Cortex of kidney (tissue), 1 donor: ENCODE measurements around the gene WWC1.
"Not testable (repeated sequence)": the region's sequence is repeated elsewhere in the genome, so short reads cannot be mapped to it uniquely, and the experiment has no call there.

Experiments
- DNase-seq: peaks from one replicate; lab custom pipeline; 2025; lab: John Stamatoyannopoulos, UW

Gene WWC1

DNA sequence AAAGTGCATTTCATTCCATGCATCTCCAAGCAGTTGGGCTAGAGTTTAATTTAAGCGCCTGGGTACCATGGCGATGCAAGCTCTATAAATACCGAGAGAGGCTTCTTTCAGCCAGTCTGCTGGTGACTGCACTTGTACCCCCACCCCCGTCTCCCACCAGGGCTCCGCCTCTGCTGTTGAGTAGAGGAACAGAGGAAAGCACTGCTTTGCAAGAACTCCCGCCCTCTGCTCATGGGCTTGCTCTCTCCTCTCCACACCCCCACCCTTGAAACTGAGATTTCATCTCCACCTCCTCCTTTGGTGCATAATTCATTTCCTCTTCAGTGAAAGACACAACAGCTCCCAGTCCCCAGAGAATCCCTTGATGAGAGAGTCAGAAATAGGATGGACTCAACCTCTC, 5.1 kb upstream of the WWC1 start:
- no peak for DNase-seq

DNA sequence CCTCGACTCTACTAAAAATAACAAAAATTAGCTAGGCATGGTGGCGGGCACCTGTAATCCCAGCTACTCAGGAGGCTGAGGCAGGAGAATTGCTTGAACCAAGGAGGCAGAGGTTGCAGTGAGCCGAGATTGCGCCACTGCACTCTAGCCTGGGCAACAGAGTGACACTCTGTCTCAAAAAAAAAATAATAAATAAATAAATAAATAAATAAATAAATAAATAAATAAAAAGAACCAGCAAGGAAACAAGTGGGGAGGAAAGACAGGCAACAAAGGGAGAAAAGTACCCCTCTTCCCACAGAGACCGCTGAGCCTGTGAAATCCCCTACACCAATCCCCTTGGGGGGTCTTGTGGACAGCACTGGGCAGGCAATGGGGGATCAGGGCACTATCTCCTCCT, 4.6 kb upstream of the WWC1 start:
- not testable (repeated sequence) for DNase-seq

DNA sequence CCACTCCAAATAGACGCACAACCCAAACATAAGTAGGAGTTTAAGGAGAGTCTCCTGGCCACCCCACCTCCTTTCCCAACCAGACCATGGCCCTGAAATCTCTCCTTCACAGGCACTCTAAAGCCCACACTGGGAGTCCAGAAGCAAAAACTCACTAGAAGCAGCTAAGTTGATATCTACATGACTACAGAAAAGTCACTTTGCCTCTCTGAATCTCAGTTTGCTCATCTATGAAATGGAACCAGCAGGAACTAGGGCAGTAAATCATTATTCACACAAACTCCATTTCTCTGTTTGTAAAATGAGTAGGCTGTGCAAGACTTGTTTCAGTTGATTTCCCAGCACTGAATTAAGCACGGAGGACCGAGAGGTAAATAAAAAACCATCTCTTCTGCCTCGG, 4.1 kb upstream of the WWC1 start:
- DNase-seq = no peak

DNA sequence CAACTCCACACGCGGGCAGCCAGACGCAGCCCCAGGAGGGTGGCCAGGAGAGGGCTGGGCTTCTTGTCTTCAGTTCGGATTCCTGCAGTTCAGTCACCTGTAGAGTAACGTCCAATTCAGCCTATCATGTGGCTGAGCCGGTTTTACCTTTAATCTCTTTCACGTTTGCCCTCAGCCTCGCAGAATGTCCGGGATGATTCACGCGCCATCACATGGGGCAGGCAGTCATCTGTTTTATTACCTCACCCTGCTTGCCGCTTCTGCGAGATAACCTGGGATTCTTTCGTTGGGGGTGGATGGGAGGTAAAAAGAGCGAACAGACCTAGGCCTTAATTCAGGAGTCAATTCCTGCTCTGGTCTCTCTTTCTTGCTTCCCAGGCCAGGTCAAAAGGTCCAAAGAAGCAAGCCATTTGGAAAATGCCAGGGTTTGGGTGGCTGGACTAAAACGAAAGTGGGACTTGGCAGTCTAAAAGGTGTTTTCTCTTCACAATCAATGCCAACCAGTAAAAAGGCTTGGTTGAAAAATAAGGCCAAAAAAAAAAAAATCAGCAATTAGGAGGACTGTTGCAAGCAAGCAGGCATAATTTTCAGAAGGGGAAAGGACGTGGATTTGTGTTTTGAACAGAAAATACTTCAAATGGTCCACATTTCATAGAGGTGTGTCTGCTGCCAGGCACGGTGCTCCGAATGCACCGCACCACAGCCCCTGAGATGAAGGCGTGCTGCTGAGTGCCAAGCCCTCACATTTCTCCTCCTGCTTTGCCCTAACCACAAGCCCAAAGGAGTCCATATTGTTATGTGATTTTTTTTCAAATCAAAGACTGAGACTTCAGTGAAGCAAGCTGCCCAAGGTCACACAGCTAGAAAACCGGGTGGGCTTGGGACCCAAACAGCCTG, 2.8 kb upstream of the WWC1 start:
- DNase-seq = no peak

DNA sequence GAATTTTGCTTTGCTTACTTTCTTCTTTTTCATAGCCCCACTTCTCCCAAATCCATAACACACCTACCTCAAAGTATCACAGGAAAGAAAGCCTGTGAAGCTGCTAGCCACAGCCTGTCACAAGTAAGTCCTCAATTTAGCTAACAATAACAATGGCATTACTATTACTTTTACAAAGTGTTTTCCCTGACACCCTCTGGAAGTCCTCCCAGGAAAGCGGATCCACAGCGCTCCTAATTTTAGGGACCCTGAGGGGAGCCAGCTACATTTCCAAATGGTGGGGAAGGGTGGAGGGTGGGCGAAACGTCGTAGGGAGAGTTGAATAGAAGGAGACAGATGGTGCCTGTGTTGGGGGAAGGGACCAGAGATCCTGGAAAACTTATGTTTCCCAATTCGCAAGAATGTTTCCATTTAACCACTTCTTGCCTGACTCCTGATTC, 523 bp upstream of the WWC1 start:
- DNase-seq = no peak

DNA sequence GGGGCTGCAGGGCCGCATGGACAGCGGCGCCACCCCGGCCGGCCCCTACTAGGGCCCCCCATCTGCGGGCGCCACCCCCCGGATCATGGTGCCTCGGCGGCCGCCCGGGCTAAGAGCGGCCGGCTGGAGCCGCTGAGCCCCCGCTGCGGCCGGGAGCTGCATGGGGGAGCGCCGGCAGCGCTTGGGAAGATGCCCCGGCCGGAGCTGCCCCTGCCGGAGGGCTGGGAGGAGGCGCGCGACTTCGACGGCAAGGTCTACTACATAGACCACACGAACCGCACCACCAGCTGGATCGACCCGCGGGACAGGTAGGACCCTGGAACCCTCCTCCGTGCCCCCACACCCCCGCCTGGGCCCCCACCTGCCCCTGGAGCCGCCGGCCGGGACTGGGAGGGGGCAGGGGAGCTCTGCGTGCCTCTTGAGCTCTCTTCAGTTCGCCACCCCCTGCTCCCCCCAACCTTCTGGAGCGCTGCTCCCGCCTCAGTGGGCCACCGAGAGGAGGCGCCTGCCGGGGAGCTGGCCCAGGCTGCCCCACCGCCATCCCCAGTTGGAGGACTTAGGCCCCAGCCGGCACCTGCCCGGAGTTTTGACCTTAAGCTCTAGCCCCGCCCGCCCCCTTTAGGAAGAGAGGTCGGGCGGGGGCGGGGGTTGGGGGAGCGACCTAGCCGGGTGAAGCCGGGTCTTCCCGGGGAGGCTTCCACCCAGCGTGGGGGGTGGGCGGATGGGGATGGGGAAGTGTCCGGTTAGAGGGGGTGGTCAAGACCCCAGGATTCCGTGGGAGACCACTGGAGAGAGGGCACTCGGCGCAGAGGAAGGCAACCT, 730 bp downstream of the WWC1 start:
- DNase-seq = no peak

DNA sequence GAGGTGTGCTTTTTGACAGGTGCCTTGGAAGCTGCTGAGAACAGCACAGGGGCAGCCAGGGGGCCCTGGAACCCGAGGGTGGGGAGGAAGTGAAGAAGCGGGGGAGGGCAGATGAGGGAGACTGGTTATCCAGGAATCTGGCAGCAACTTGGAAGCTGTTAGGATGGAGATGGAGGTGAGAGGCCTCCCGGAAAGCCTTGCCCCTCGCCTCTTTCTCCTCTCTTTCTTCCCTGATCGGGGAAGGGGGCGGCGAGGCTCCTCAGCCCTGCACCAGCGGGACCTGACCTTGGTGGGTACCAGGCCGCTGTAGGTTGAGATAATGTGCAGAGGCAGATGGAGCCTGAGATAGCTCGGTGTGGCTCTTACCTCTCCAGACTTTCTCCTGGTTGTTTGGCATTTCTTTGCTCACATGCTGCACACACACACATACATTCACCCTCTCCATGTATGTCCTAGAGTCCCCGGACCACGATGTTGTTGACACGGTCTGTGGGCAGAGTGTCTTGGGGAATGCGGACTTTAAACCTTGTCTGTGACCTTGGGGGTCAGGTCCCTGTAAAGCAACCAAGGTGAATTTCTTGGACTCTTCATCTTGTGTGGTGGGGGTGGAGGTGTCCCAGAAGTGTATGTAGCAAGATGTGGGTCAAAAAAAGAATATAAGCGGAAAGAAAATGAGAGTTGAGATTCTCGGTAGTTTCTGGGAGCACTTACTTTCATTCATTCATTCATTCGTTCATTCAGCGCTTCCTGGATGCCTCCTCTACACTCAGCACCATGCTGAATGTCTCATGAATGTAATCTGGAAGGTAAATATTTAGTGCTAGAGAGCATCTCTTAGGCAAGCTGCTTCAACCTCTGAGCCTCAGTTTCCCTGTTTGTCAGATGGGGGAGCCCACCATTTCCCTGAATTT, 1.6 kb downstream of the WWC1 start:
- DNase-seq = no peak

DNA sequence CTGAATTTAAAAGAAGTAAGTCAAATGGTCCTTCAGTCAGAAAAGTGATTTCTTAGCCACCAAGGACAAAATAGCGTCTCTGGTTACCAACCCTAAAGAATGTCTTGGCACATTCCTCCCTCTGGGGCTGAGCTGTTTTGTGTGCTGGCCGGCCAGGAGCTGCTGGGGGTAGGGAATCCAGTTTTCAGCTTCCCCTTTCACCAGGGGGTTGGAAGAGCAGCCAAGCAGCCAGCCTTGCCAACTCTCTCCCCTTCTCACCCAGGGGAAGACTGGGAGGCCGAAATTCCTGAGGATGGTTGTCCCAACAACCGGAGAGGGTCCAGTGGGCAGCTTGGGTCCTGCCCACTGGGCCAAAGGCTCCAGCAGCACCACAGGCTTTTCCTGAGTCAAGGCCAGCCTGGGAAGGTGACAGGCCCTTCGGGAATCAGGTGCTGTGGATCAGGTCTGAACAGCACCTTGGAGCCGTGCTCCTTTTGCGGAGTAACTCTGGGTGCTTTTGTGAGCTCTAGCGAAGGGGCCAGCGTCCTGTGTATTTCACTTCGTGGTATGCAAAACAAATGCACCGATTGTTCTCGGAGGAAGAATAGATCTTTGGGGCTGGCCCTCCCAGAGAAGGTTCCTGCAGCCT, 4.2 kb downstream of the WWC1 start:
- no peak for DNase-seq

DNA sequence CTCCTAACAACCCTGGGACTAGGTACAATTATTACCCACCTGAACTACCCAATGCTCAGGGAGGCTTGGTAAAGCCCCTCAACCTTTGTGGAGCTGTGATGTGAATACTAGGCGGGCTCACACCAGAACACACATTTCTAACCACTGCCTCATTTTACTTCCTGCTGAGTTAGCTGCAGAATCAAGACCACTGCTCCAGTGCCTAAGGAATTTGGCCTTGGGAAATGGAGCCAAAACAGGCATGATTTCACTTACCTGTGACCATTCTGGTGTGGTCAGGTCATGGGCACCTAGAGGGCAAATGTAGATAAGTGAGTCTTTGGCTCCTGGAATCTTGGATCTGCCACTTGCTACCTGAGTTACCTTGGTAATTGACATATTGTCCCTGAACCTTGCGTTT, 5.2 kb downstream of the WWC1 start:
- no peak for DNase-seq

DNA sequence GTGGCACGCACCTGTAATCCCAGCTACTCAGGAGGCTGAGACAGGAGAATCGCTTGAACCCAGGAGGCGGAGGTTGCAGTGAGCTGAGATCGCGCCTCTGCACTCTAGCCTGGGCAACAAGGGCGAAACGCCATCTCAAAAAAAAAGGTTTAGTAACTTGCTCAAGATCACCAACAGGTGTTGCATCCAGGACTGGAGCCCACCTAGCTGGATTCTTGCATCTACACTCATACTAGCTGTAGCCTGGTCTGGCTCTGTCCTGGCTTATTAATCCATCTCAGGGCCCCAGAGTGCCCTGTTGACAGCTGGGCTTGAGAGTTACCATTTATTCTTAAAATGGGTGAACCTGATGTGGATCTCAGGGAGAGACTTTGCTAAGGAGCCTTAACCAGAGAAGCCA, 7.5 kb downstream of the WWC1 start:
- DNase-seq = no peak

DNA sequence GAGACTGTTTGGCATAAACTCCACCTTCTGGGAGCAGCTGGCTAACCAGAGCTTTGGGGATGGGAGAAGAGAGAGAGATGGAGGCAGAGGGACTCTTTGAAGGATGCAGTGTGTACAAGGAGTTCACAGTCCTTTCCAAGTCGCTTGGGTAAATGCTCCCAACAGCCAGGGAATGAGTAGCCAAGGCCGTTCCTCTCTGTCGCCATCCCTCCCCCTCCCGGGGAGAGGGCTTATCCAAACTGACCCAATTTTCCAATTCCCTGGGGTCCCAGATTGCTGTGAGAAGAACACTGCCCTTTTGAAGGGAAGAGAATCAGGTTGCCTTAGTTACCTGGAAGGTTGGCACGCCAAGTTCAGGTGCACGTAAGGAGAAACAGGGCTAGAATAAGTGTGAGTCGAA, 7.9 kb downstream of the WWC1 start:
- DNase-seq = no peak

DNA sequence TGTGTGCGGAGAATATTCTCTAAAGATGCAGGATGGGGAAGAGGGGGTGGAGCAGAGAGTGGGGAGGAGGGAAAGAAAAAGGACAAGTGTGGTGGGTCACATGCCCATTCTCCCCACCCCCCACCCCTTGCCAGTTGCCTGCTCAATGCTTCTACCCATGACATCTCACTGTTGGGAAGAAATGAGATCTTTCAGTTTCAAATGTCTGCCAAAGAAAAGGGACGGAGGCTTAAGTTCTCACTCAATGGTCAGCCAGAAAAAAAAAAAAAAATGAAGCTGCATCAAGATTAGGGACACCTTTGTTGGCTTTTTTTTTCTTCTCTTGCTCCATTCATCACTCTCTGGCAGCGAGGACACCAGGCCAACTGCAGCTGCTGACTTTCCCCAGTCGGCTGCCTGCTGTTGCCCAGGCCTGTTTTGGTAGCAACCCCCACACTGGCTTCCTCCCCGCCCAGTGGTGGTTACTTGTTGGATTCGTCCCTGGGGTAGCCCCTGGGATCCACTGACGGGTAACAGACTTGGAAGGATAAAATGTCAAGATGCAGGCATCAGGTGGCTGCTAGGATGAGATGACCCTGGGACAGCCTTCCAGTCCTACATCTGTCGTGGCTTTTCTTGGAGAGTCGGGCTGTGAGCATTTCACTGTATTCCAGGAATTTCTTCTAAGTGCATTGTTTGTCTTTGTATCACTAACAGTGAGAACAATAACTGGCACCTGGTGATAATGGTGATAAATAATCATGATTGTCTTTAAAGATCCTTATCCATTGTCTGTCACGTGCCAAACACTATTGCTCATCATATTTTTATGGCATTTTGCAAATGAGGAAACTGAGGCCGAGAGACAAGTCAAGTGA, 9.1 kb downstream of the WWC1 start:
- no peak for DNase-seq

DNA sequence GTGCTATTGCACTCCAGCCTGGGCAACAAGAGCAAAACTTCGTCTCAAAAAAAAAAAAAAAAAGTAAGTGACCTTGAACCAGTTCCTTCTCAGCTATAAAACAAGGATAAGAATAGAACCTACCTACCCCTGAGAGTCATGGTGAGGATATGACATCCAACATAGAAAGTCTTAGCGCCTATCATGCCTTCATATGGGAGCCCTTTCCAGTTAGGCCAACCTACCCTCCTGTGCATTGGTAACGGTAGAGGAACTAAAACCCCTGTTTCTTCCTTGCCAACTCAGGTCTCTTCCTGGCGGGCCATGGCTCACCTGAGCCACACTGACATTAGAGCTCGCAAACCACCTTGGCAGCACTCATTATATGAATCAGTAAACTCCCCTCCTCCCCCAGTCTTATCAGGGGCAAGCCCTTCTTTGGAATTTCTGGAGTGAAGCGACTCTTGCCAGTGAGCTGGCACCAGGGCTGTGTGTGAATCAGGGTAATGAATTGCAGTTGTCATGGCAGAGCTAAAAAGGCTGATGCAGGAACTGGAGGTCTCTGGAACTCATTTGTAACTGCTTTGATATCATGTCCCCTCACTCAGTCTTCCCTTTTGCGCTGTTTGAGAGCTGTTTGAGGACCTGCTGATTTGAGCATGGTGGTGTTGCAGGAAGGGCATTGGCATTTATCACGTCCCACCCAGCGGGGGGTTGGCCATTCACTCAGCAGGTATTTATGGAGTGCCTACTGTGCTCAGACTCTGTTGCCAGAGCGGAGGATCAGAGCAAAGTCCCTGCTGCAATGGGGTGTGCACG, 10.3 kb downstream of the WWC1 start:
- DNase-seq = no peak

DNA sequence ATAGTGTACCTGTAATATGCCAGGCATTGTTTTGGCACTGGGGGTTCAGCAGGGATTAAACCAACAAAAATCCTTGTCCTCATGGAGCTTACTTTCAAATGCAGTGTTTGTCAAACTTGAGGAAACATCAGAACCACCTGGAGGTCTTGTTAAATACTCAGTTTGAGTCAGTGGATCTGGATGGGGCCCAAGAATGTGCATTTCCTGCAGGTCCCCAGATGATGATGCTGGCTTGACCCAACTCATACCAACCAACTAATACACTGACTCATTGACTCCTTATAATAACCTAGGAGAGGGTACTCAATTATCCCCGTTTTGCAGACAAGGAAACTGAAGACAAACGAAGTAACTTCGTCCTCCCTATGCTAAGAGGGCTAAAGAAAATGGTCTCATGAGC, 11.3 kb downstream of the WWC1 start:
- DNase-seq = no peak

DNA sequence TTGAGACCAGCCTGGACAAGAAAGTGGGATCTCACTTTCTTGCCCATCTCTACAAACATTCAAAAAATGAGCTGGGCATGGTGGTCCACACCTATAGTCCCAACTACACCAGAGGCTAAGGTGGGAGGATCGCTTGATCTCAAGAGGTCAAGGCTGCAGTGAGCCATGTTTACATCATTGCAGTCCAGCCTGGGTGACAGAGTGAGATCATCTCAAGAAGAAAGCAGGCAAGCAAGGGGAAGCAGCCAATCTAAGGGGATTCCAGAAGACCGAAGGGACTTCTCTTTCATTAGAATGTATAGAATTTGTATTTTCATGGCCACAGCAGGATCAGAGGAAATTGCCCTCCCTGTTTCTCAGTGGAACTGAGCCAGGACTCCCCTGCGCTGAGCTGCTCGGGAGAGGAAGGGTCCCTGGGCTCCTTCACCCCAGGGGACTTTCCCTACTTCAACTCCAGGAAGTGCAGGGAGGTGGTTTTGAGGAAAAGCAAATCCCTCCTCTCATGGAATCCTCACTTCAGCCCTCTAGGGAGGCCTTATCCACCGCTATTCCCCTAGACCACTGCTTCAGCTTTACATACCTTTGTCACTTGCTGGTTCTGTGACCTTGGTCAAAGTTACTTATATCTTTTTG, 12.1 kb downstream of the WWC1 start:
- no peak for DNase-seq

DNA sequence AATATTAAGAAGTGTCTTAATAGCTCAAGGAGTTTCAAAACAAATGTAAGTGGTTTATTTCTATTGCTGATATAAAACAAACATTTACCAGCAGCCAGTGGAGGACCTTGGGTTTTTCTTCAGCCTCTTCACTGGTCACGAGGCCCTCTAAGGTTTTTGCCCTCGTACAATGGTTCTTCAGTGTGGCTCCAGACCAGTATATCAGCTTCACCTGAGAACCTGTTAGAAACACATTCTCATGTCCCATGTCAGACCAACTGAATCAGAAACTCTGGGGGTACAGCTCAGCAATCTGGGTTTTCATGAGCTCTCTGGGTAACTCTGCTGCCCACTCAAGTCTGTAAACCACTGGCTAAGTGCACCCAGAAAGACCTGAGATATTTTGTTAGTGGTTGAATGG, 12.9 kb downstream of the WWC1 start:
- DNase-seq = no peak

DNA sequence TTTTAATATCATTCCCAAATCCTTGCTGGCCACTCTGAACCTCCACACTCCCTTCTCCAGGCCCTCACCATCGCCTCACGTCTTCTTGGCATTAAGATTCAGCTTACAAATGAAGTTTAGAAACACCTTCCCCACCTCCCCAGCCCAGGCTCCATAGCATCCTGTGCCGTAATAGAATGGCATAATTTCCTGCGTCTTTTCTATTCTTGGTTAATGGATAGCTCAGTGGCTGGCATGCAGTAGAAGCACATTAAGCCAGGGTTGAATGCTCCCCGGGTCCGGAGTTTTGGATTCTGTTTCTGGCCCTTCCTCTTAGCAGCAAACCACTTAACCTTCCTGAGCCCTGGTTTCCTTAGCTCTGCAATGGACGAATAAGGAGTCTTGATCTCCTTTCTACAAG, 13.8 kb downstream of the WWC1 start:
- DNase-seq = no peak

DNA sequence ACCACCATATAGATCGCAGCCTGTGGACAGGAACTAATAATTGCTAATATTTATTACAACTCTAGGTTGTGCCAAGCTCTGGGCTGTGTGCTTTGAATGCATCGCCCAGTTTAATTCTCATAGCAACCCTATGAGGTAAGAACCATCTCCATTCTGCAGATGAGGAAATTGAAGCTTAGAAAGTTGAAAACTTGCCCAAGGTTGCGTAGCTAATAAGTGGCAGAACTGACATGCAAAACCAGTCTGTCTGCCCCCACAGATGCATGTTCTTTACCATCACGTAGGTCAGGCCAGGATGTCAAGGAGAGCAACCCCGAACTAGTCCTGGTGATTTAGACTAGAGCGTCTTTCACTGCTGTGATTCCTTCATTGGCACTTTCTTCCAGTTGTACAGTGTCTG, 15.6 kb downstream of the WWC1 start:
- DNase-seq = no peak

DNA sequence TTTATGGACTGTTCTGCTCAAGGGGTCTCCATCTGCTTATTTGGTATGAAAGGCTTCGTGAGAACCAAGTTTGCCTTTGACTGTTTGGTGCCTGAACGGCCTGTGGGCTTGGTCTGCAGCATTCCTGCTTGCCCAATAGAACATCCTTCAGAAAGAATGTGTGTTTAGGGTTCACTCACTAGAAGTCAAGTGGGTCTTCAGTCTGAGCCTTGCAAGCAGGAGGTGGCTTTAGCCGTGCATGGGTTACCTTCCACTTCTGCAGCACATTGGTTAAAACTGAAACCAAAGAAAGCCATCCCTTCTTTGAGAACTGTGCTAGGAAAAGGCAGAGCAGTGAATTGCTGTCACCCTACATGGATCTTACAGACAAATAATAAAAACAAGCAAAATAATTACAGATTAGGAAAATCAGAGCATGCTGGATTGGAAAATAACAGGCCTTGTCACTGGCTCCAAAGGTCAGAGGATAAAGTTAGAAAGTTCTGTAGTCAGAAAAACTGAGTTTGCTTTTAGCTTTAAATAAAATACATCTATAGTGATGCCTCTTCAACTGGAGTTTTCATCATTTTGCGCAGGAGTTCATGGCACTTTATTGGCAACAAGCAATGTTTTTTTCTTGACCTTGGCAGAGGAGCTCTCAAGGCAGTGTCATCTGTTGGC, 16.6 kb downstream of the WWC1 start:
- no peak for DNase-seq
